GM21381 (cell line): Measurements from ENCODE around the gene UNC45A.
A peak's percentile ranks its signal among the peaks of the same experiment; 100 is the strongest.
"Not testable (repeated sequence)": the region's sequence is repeated elsewhere in the genome, so short reads cannot be mapped to it uniquely, and the experiment has no call there.

Source experiments
- ATAC-seq: cut with Tn5 transposase; IDR thresholded peaks from one replicate; pipeline ENCODE4 v1.9.1; 2021; ENCODE audit warnings: mild to moderate bottlenecking, moderate library complexity; ENCODE audit not compliant: unreplicated experiment

UNC45A gene

GRCh38 chr15:90902840-90903732, 32.0 kb upstream of the UNC45A start, which contains the start of gene MAN2A2:
Gene MAN2A2, plus strand, starts transcription at chr15:90903302. Its CDS starts 906 bp downstream, at chr15:90904208.
- ATAC-seq: peak; percentile 50

DNA sequence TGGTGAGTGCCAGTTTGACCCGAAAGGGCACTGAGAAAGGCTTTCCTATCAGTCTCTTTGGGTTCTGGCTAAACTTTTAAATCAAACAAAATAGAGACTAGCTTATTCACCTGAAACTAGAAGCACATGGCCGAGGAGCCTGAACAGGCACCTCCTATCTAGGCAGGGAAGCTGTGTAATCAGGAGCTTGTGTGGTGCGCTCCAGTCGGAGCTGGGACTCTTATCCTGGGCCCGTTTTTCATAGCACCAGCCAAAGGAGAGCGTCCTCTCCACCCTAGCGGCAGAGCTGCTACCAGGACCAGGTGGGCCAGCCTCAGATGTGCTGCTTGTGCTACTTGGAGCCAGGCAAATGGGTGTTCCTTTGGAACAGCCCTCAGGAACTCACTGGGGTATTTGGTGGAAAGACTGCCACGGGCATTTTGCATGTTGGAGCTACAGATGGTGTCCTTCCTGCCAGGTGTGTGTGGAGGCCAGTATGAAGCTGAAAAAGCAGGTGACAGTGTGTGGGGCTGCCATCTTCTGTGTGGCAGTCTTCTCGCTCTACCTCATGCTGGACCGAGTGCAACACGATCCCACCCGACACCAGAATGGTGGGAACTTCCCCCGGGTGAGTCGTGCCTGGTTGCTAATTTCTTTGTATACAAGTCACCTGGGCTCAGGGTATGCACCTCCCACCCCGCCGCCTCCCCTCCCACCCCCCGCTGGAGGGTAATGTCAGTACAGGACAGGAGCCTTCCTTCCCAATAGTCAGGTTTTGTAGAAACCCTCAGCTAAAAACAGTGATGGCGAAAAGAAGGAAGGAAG, 31.1 kb upstream of the UNC45A start:
- no peak for ATAC-seq

- no peak for ATAC-seq
These were observed 30.3 kb upstream of the UNC45A start for GRCh38 chr15:90904746-90905145.

- ATAC-seq: no peak
These were observed 29.5 kb upstream of the UNC45A start for GRCh38 chr15:90905306-90906180.

DNA sequence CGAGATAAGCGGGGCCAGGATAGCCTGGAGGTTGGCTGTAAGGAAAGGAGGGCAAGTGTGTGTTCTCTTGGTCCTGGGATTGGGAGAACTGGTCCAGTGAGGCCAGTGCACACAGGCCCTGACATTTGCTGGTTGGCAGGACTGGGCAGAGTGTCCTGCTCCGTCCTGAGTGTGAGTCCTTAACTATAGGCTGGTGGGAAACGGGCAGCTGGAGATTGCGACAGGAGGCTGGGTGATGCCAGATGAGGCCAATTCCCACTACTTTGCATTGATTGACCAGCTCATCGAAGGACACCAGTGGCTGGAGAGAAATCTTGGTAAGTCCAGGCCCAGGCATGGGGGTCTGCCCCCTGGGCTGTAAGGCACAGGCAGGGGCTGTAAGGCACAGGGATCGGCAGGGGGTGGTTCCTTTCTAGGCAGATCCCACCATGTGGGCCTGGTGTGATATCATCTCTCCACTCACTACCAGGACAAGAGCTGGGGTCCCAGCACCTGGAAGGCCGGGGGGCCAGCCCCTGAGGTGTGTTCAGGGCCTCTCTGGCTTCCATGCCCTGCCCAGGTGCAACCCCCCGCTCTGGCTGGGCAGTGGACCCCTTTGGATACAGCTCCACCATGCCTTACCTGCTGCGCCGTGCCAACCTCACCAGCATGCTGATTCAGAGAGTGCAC, 28.8 kb upstream of the UNC45A start:
- no peak for ATAC-seq

DNA sequence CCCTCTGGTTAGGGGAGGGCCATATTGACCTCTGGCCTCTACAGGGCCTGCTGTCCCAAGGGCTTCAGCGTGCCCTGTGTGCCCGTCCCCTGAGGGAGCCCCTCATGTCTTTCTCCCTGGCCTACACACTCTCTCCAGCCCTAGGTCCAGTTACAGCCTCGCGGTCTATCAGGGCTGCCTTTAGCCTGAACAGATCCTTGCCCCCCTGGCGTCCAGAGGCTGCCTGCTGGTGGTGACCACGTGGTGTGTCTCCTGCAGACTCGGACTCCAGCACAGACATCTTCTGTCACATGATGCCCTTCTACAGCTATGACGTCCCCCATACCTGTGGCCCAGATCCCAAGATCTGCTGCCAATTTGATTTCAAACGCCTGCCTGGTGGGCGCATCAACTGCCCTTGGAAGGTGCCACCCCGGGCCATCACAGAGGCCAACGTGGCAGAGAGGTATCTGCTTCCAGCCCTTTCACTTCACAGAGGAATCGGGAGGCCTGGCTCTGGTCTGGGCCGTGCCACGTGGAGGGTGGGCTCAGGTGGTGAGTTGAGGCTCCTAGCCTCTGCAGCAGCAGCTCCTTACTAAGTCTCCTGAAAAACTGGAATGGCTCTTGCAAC, 27.9 kb upstream of the UNC45A start:
- no peak for ATAC-seq

GRCh38 chr15:90907838-90908507, 27.1 kb upstream of the UNC45A start:
- ATAC-seq: no peak

- not testable (repeated sequence) for ATAC-seq
These were observed 25.6 kb upstream of the UNC45A start for GRCh38 chr15:90909449-90909848.

DNA sequence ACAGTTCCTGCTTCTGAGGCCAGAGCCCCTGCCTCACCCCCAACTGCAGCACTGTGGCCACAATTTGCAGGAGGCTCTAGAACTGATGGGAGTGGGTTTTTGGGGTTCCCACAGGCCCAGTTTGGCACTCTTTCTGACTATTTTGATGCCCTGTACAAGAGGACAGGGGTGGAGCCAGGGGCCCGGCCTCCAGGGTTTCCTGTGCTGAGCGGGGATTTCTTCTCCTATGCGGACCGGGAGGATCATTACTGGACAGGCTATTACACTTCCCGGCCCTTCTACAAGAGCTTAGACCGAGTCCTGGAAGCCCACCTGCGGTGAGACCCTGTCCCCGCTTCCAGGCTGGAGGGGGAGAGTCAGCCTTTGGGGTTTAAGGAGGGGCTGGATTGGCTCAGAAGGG, 25.1 kb upstream of the UNC45A start:
- ATAC-seq: no peak

DNA sequence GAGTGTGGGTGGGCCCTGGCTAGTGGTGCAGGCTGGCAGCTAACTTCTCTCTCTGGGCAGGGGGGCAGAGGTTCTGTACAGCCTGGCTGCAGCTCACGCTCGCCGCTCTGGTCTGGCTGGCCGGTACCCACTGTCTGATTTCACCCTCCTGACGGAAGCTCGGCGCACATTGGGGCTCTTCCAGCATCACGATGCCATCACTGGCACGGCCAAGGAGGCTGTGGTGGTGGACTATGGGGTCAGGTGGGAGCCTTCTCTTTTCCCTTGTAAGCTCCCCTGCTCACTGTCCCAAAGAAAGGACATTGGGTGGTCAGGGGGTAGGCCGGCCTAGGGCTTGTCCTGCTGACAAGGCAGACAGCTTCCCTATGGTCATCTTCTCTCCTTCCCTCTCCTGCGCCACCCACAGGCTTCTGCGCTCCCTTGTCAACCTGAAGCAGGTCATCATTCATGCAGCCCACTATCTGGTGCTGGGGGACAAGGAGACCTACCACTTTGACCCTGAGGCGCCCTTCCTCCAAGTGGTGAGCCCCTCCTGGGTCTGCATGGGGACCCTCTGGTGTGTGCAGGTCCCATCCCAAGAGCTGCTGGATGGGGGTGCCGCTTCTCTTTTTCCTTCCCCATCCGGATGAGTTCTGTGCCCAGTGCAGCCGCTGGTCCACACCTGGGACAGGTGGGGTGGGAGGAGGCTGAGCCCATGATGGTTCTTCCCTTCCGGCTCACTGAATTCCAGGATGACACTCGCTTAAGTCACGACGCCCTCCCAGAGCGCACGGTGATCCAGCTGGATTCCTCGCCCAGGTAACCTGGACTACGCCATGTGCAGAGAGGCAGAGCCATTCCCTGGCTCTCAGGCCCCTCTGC, 24.4 kb upstream of the UNC45A start:
- ATAC-seq: no peak

- ATAC-seq: no peak
These were observed 23.8 kb upstream of the UNC45A start for GRCh38 chr15:90911302-90911623.

- no peak for ATAC-seq
These were observed 22.9 kb upstream of the UNC45A start for GRCh38 chr15:90911906-90912769.

DNA sequence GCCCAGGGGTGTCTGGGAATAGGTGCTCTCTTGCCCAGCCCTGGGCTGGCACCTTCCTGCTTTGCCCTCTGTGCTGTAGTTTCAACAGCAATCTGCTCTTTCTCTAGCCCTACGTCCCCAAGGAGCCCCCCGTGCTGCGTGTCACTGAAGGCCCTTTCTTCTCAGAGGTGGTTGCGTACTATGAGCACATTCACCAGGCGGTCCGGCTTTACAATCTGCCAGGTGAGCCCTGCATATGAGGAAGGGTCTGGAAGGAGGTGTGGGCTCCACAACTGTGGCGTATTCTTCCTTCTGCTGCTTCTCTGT, 22.4 kb upstream of the UNC45A start:
- ATAC-seq: no peak

- no peak for ATAC-seq
These were observed 21.6 kb upstream of the UNC45A start for GRCh38 chr15:90913398-90913944.

- ATAC-seq: no peak
These were observed 20.6 kb upstream of the UNC45A start for GRCh38 chr15:90914305-90915080.

- ATAC-seq: no peak
These were observed 19.8 kb upstream of the UNC45A start for GRCh38 chr15:90915216-90915807.
